CD14-positive monocyte (primary cell): ENCODE data around the gene MIS18BP1. TPM values are rescaled to one million over a fixed set of nuclear protein-coding genes. Genes with fewer than 3 reads are reported as not detected.

Experiments
- DNase-seq, 3 donors: peaks; one replicate each; pipeline ENCODE4 v3.0.0-alpha.2; 2011 to 2022
- H2AFZ ChIP-seq: 2 replicates; pipeline ENCODE4 v1.6.0; 2012; ENCODE audit warnings: mild to moderate bottlenecking, low read depth, low read length, inconsistent platforms; ENCODE audit not compliant: insufficient read depth, poor library complexity, severe bottlenecking
- H3K27ac ChIP-seq, 2 donors: 1 replicate in 1 of 2; 2 replicates in 1 of 2; pipeline ENCODE4 v1.5.1; 2012 to 2013; ENCODE audit warnings: low read length in 2 of 2, control low read depth in 1 of 2, inconsistent platforms in 1 of 2, low read depth in 1 of 2, mild to moderate bottlenecking in 1 of 2
- H3K27me3 ChIP-seq, 2 donors: one replicate each; pipeline versions ENCODE4 v1.6.0 to v1.6.1; 2011 to 2013; ENCODE audit warnings: low read length in 2 of 2; ENCODE audit not compliant: control insufficient read depth in 2 of 2, insufficient read depth in 2 of 2
- H3K36me3 ChIP-seq, 2 donors: replicated peaks in 1 of 2; 1 replicate in 1 of 2; 2 replicates in 1 of 2; pipeline versions ENCODE4 v1.5.1 to v1.6.1; 2012 to 2013; ENCODE audit warnings: low read length in 2 of 2, control low read depth in 1 of 2, inconsistent platforms in 1 of 2, mild to moderate bottlenecking in 1 of 2; ENCODE audit not compliant: insufficient read depth in 2 of 2, control insufficient read depth in 1 of 2
- H3K4me1 ChIP-seq, 2 donors: 1 replicate in 1 of 2; 2 replicates in 1 of 2; pipeline versions ENCODE4 v1.5.1 to v1.6.1; 2012 to 2013; ENCODE audit warnings: low read length in 2 of 2, control low read depth in 1 of 2, inconsistent platforms in 1 of 2, mild to moderate bottlenecking in 1 of 2, moderate library complexity in 1 of 2; ENCODE audit not compliant: insufficient read depth in 2 of 2, control insufficient read depth in 1 of 2
- H3K4me2 ChIP-seq: replicated peaks from 2 replicates; pipeline ENCODE3; 2012; ENCODE audit warnings: low read length, moderate library complexity, mild to moderate bottlenecking; ENCODE audit not compliant: poor library complexity, severe bottlenecking; ENCODE audit errors: extremely low read depth
- H3K4me3 ChIP-seq, 3 experiments: fragments of 200-600 bp in 1 of 3; sonication (generic) in 1 of 3; replicated peaks in 1 of 3; 1 replicate in 2 of 3; 2 replicates in 1 of 3; pipeline ENCODE4 v1.5.1; 2011 to 2013; ENCODE audit warnings: low read length in 3 of 3, mild to moderate bottlenecking in 3 of 3, control low read depth in 2 of 3, low read depth in 2 of 3, inconsistent platforms in 1 of 3, moderate library complexity in 1 of 3
- H3K79me2 ChIP-seq: 2 replicates; pipeline ENCODE4 v1.6.0; 2012; ENCODE audit warnings: mild to moderate bottlenecking, control low read depth, inconsistent platforms, low read length, moderate library complexity; ENCODE audit not compliant: insufficient read depth
- H3K9ac ChIP-seq: 2 replicates; pipeline ENCODE4 v1.6.0; 2017; ENCODE audit warnings: low read length, mild to moderate bottlenecking; ENCODE audit not compliant: insufficient read depth, poor library complexity, severe bottlenecking
- H3K9me3 ChIP-seq, 2 donors: replicated peaks in 1 of 2; 1 replicate in 1 of 2; 2 replicates in 1 of 2; pipeline versions ENCODE4 v1.5.1 to v1.6.1; 2012 to 2013; ENCODE audit warnings: low read length in 2 of 2, control low read depth in 1 of 2; ENCODE audit not compliant: control insufficient read depth in 1 of 2, insufficient read depth in 1 of 2
- H4K20me1 ChIP-seq: 2 replicates; pipeline ENCODE4 v1.6.0; 2012; ENCODE audit warnings: mild to moderate bottlenecking, low read length, control low read depth, moderate library complexity; ENCODE audit not compliant: insufficient read depth
- H3K27ac Mint-ChIP-seq, 7 donors: one replicate each; pipeline ENCODE4 v1.8.0; 2020; ENCODE audit warnings: mild to moderate bottlenecking in 7 of 7, mixed read lengths in 7 of 7, moderate library complexity in 6 of 7, inconsistent platforms in 2 of 7
- H3K27me3 Mint-ChIP-seq, 3 donors: one replicate each; pipeline ENCODE4 v1.8.0; 2021 to 2022; ENCODE audit warnings: low read depth in 3 of 3, mild to moderate bottlenecking in 3 of 3, mixed read lengths in 3 of 3, moderate library complexity in 3 of 3, inconsistent platforms in 1 of 3
- H3K36me3 Mint-ChIP-seq, 2 donors: one replicate each; pipeline ENCODE4 v1.8.0; 2020; ENCODE audit warnings: mixed read lengths in 2 of 2, inconsistent platforms in 1 of 2, mild to moderate bottlenecking in 1 of 2
- H3K4me1 Mint-ChIP-seq: one replicate; pipeline ENCODE4 v1.8.0; 2020; ENCODE audit warnings: mild to moderate bottlenecking, mixed read lengths
- H3K4me3 Mint-ChIP-seq, 2 donors: one replicate each; pipeline ENCODE4 v1.8.0; 2020; ENCODE audit warnings: mild to moderate bottlenecking in 2 of 2, mixed read lengths in 2 of 2, moderate library complexity in 1 of 2
- H3K9me3 Mint-ChIP-seq, 7 donors: one replicate each; pipeline ENCODE4 v1.8.0; 2020 to 2022; ENCODE audit warnings: mixed read lengths in 7 of 7, mild to moderate bottlenecking in 6 of 7, moderate library complexity in 6 of 7, inconsistent platforms in 2 of 7
- WGBS: methylation state at CpG from one replicate; pipeline ENCODE4 v1.1.5; 2013; ENCODE audit warnings: missing lambda C conversion rate; ENCODE audit not compliant: insufficient coverage; 5-methylcytosine and 5-hydroxymethylcytosine counted together
- intact Hi-C, 2 donors: fragments of 100-400 bp; cut with micrococcal nuclease; formaldehyde crosslinking; loops; one replicate each; pipeline versions ENCODE4 v1.15.0 to v1.15.1; 2023
- polyA plus RNA-seq, 3 donors: library from polyadenylated mRNA; depleted of rRNA in 1 of 3; unstranded in 2 of 3; stranded (reverse) in 1 of 3; fragments of 300-500 nt in 2 of 3; fragments of >200 nt in 1 of 3; fragmentation: Illumina TruSeq in 2 of 3; gene quantifications; 1 replicate in 2 of 3; 2 replicates in 1 of 3; pipeline ENCODE4 v1.2.3, GENCODE V29; 2012 to 2021
- TF ChIP-seq, protein P1 (sequence below): fragments of 200-600 bp; IDR thresholded peaks from one replicate; pipeline ENCODE4 v1.8.0; 2022; ENCODE audit warnings: antibody characterized with exemption, mild to moderate bottlenecking

The MIS18BP1 gene
- polyA plus RNA-seq, 3 donors = 39.2 to 61.8 (median 45.6) TPM

GRCh38 chr14:45267071-45267470 is 14.1 kb upstream of the MIS18BP1 start:
- no peak overlapping the region for H3K9ac ChIP-seq
- no peak overlapping the region for H3K4me2 ChIP-seq
- TF ChIP-seq, protein P1, sequence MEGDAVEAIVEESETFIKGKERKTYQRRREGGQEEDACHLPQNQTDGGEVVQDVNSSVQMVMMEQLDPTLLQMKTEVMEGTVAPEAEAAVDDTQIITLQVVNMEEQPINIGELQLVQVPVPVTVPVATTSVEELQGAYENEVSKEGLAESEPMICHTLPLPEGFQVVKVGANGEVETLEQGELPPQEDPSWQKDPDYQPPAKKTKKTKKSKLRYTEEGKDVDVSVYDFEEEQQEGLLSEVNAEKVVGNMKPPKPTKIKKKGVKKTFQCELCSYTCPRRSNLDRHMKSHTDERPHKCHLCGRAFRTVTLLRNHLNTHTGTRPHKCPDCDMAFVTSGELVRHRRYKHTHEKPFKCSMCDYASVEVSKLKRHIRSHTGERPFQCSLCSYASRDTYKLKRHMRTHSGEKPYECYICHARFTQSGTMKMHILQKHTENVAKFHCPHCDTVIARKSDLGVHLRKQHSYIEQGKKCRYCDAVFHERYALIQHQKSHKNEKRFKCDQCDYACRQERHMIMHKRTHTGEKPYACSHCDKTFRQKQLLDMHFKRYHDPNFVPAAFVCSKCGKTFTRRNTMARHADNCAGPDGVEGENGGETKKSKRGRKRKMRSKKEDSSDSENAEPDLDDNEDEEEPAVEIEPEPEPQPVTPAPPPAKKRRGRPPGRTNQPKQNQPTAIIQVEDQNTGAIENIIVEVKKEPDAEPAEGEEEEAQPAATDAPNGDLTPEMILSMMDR = no peak
- H3K36me3 Mint-ChIP-seq = no peaks in the 10 kb centered on the region
- H3K4me3 ChIP-seq = no peak overlapping the region
- peaks cover 0 to 9% (median 5%) of the 10 kb centered on the region in 7 donors for H3K9me3 Mint-ChIP-seq
- H3K27me3 Mint-ChIP-seq = peaks cover 0 to 2% (median 0%) of the 10 kb centered on the region in 3 donors
- no peak for DNase-seq
- H3K4me1 ChIP-seq = no peaks in the 10 kb centered on the region
- H3K27ac Mint-ChIP-seq = no peak overlapping the region
- no peak overlapping the region for H2AFZ ChIP-seq
- H3K27me3 ChIP-seq = no peaks in the 10 kb centered on the region
- no peak overlapping the region for H3K27ac ChIP-seq
- no peaks in the 10 kb centered on the region for H4K20me1 ChIP-seq
- no peaks in the 10 kb centered on the region for H3K36me3 ChIP-seq
- intact Hi-C loops = no loop called here
- no peaks in the 10 kb centered on the region for H3K9me3 ChIP-seq
- H3K79me2 ChIP-seq = no peaks in the 10 kb centered on the region
- no peak overlapping the region for H3K4me3 Mint-ChIP-seq
- no peaks in the 10 kb centered on the region for H3K4me1 Mint-ChIP-seq

DNA sequence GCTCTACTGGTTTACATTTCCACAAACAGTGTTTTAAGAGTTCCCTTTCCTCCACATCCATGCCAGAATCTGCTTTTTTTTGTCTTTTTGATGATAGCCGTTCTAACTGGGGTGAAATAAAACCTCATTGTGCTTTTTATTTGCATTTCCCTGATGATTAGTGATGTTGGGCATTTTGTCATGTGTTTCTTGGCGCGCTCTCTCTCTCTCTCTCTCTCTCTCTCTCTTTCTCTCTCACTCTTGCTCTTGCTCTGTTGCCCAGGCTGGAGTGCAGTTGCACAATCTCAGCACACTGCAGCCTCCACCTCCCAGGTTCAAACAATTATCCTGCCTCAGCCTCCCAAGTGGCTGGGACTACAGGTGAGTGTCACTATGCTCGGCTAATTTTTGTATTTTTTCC is 9.6 kb upstream of the MIS18BP1 start:
- DNase-seq = no peak
- H4K20me1 ChIP-seq = no peaks in the 10 kb centered on the region
- no peak overlapping the region for H3K27ac Mint-ChIP-seq
- no peak overlapping the region for H3K4me3 Mint-ChIP-seq
- no peaks in the 10 kb centered on the region for H3K4me1 ChIP-seq
- H3K9me3 ChIP-seq = peaks cover 8 to 24% of the 10 kb centered on the region in 2 donors
- H3K4me3 ChIP-seq = no peak overlapping the region
- no peak overlapping the region for H3K9ac ChIP-seq
- peaks cover 0 to 2% (median 0%) of the 10 kb centered on the region in 3 donors for H3K27me3 Mint-ChIP-seq
- 95% methylated on average over 3 of the region's 4 CpGs for WGBS
- H2AFZ ChIP-seq = no peak overlapping the region
- H3K27ac ChIP-seq = no peak overlapping the region
- no peaks in the 10 kb centered on the region for H3K27me3 ChIP-seq
- no peaks in the 10 kb centered on the region for H3K36me3 ChIP-seq
- H3K4me1 Mint-ChIP-seq = no peaks in the 10 kb centered on the region
- H3K4me2 ChIP-seq = no peak overlapping the region
- TF ChIP-seq, protein P1 = no peak
- H3K36me3 Mint-ChIP-seq = peaks cover 2 to 7% of the 10 kb centered on the region in 2 donors
- intact Hi-C loops = no loop called here
- H3K79me2 ChIP-seq = no peaks in the 10 kb centered on the region
- H3K9me3 Mint-ChIP-seq = peaks cover 21 to 41% (median 30%) of the 10 kb centered on the region in 7 donors
